OCI-LY7 (cell line): ENCODE results near the gene TTC28. TPM values are rescaled to one million over a fixed set of nuclear protein-coding genes. Genes with fewer than 3 reads are reported as not detected.

Experiments used
- BruUV-seq: library from RNA; stranded (reverse); fragments of 400-500 nt; replicated peaks from 2 replicates; lab custom pipeline; 2021; lab: Mats Ljungman, UMichigan
- CTCF ChIA-PET: fragments of 300-600 bp; sonication (Branson Sonifier 250); formaldehyde crosslinking; loops from one replicate; lab custom pipeline; 2022; ENCODE audit warnings: antibody characterized with exemption; ENCODE audit not compliant: unreplicated experiment; lab: Charles Lee
- POLR2A ChIA-PET: fragments of 300-600 bp; sonication (Branson Sonifier 250); formaldehyde crosslinking; loops from one replicate; lab custom pipeline; 2022; ENCODE audit warnings: antibody characterized with exemption; lab: Charles Lee
- DNase-seq: peaks from one replicate; pipeline ENCODE4 v3.0.0-alpha.2; 2015; ENCODE audit warnings: low spot score
- H2AFZ ChIP-seq: fragments of 200-600 bp; sonication (generic), shearing (Covaris generic); 2 replicates; pipeline ENCODE4 v1.6.1; 2014; ENCODE audit warnings: mild to moderate bottlenecking, antibody characterized with exemption, low read length, moderate library complexity
- H3K27ac ChIP-seq: fragments of 200-600 bp; sonication (generic); 2 replicates; pipeline ENCODE4 v1.5.1; 2014; ENCODE audit warnings: mixed run types, low read depth, mild to moderate bottlenecking, moderate library complexity, low read length, inconsistent platforms; ENCODE audit not compliant: poor library complexity, severe bottlenecking
- H3K36me3 ChIP-seq: fragments of 200-600 bp; sonication (generic); 2 replicates; pipeline ENCODE4 v1.6.1; 2014; ENCODE audit warnings: mild to moderate bottlenecking, antibody characterized with exemption, low read length, moderate library complexity, mixed read lengths; ENCODE audit not compliant: insufficient read depth
- H3K4me1 ChIP-seq: fragments of 200-600 bp; sonication (generic); 2 replicates; pipeline ENCODE4 v1.5.1; 2014; ENCODE audit warnings: mild to moderate bottlenecking, low read length; ENCODE audit not compliant: insufficient read depth, poor library complexity, severe bottlenecking
- H3K4me2 ChIP-seq: fragments of 200-600 bp; sonication (generic); 2 replicates; pipeline ENCODE4 v1.6.1; 2014; ENCODE audit warnings: mild to moderate bottlenecking, low read length
- H3K4me3 ChIP-seq: fragments of 200-600 bp; sonication (generic); 2 replicates; pipeline ENCODE4 v1.5.1; 2014; ENCODE audit warnings: mild to moderate bottlenecking, low read depth, low read length; ENCODE audit not compliant: poor library complexity, severe bottlenecking
- H3K79me2 ChIP-seq: fragments of 200-600 bp; sonication (generic); 2 replicates; pipeline ENCODE4 v1.6.1; 2016; ENCODE audit warnings: low read depth, mild to moderate bottlenecking, low read length, moderate library complexity, mixed read lengths; ENCODE audit not compliant: insufficient read depth
- H3K9me2 ChIP-seq: fragments of 200-600 bp; sonication (generic); 2 replicates; pipeline ENCODE4 v1.6.1; 2016; ENCODE audit warnings: mild to moderate bottlenecking, low read length, mixed read lengths; ENCODE audit not compliant: insufficient read depth
- H3K9me3 ChIP-seq: fragments of 200-600 bp; sonication (generic); 2 replicates; pipeline ENCODE4 v1.6.1; 2014; ENCODE audit warnings: mild to moderate bottlenecking, mixed run types, low read length, mixed read lengths
- H4K20me1 ChIP-seq: fragments of 200-600 bp; sonication (generic); 2 replicates; pipeline ENCODE4 v1.6.1; 2014; ENCODE audit warnings: mild to moderate bottlenecking, antibody characterized with exemption, low read length, moderate library complexity, mixed read lengths; ENCODE audit not compliant: insufficient read depth
- EZH2phosphoT487 ChIP-seq: fragments of 200-600 bp; sonication (generic); IDR thresholded peaks from 2 replicates; pipeline ENCODE4 v1.6.1; 2018; ENCODE audit warnings: low read depth, borderline replicate concordance, mild to moderate bottlenecking, mixed run types, antibody characterized with exemption, low read length, moderate library complexity, mixed read lengths
- intact Hi-C: fragments of 100-400 bp; cut with micrococcal nuclease; formaldehyde crosslinking; loops from one replicate; pipeline ENCODE4 v1.10.0; 2022; ENCODE audit not compliant: unreplicated experiment
- total RNA-seq, 2 experiments: library from RNA; depleted of rRNA in 1 of 2; stranded (reverse); fragments of >200 nt in 1 of 2; shearing (Covaris generic) in 1 of 2; gene quantifications; 2 replicates each; pipeline ENCODE4 v1.2.3, GENCODE V29; 2014 to 2022
- TF ChIP-seq, protein P1 (sequence below): fragments of 200-600 bp; sonication (generic); conservative IDR thresholded peaks from 2 replicates; pipeline ENCODE4 v1.5.1; 2014; ENCODE audit warnings: mild to moderate bottlenecking, antibody characterized with exemption, low read length, moderate library complexity, mixed read lengths

TTC28 gene
- total RNA-seq, 2 experiments from 2014 or later = under 0.01 to 0.55 TPM

- CTCF ChIA-PET = no interaction called here
- intact Hi-C loops = loop anchor here (2.0 to 5.0 kb wide), 2 partner anchors 421 to 573 kb away; no protein-coding TSS in a partner anchor
- POLR2A ChIA-PET = interaction anchor here (1.0 kb wide), 1 partner anchor 32 kb away, joined by 3 read pairs; no protein-coding TSS in a partner anchor
- Histone ChIP-seq H3K79me2 (no peaks in the 10 kb centered on the region), H3K36me3 (no peaks in the 10 kb centered on the region), H3K4me1 (no peaks in the 10 kb centered on the region), H4K20me1 (no peaks in the 10 kb centered on the region), H2AFZ (no peak overlapping the region), H3K9me3 (no peaks in the 10 kb centered on the region), H3K27ac (no peak overlapping the region), H3K9me2 (no peaks in the 10 kb centered on the region), H3K4me2 (no peak overlapping the region), H3K4me3 (no peak overlapping the region)
- DNase-seq = no peak
- no TSS peak for BruUV-seq
- no peak for TF ChIP-seq EZH2phosphoT487
- TF ChIP-seq, protein P1, sequence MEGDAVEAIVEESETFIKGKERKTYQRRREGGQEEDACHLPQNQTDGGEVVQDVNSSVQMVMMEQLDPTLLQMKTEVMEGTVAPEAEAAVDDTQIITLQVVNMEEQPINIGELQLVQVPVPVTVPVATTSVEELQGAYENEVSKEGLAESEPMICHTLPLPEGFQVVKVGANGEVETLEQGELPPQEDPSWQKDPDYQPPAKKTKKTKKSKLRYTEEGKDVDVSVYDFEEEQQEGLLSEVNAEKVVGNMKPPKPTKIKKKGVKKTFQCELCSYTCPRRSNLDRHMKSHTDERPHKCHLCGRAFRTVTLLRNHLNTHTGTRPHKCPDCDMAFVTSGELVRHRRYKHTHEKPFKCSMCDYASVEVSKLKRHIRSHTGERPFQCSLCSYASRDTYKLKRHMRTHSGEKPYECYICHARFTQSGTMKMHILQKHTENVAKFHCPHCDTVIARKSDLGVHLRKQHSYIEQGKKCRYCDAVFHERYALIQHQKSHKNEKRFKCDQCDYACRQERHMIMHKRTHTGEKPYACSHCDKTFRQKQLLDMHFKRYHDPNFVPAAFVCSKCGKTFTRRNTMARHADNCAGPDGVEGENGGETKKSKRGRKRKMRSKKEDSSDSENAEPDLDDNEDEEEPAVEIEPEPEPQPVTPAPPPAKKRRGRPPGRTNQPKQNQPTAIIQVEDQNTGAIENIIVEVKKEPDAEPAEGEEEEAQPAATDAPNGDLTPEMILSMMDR = no peak
Measured at GRCh38 chr22:28021116-28021997, 658.3 kb downstream of the TTC28 start.

DNA sequence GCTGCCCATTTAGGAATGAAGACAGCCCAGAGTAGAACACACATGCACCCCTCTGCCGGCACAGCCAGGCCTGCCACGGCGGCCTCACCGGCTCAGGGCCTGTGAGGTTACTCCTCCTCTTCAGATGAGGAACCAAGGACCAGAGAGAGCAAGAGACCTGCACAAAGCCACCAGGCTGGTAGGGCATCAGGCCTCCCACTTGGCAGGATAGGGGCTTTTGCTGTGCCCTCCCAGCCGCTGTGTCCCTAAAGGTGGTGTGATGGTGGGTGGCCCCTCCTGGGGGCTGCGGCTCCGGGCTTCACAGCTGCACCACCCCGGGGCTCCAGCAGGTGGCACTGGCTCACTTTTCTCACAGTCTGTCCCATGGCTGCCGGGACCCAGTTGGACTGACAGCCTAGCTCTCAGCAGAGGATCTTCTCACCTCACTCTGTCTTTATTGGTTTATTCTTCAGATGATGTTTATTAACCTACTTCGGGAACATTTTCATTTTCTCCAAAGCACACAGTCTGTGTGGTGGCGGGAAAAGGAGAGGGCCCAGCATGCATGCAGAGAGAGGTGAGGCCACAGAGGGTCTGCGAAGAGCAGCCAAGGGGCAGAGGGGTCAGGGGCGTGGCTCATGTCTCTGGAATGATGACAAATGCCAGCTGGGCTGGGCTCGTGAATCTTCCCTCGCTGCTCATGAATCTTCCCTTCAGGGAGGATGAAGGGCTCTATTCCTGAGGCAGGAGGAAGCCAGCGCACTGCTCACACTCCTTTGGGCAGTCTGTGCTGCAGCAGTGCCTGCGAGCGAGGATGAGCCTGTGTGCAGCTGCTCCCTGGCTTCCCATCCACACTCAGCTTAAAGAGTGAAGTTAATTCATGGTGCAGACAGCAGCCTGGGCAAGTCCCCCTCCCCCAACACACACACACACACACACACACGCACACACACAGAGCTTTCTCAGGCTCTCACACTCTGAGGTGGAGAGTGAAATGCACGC lies 659.5 kb downstream of the TTC28 start:
- H3K36me3 ChIP-seq = no peaks in the 10 kb centered on the region
- no peaks in the 10 kb centered on the region for H3K9me2 ChIP-seq
- no peak for TF ChIP-seq EZH2phosphoT487
- TF ChIP-seq, protein P1 = peak; percentile 97
- CTCF ChIA-PET = interaction anchor here (0.5 to 0.6 kb wide), 2 partner anchors 1133 to 1423 kb away, joined by 3 read pairs; no protein-coding TSS in a partner anchor
- BruUV-seq = no TSS peak
- H3K4me3 ChIP-seq = no peak overlapping the region
- no peak overlapping the region for H3K4me2 ChIP-seq
- intact Hi-C loops = loop anchor here (2.0 to 5.0 kb wide), 2 partner anchors 422 to 575 kb away; no protein-coding TSS in a partner anchor
- DNase-seq = peak; percentile 71
- H3K79me2 ChIP-seq = no peaks in the 10 kb centered on the region
- no peak overlapping the region for H3K27ac ChIP-seq
- POLR2A ChIA-PET = interaction anchor here (0.6 to 1.0 kb wide), 2 partner anchors 33 to 807 kb away, joined by 3 read pairs; no protein-coding TSS in a partner anchor
- H3K4me1 ChIP-seq = peaks cover under 1% of the 10 kb centered on the region
- H4K20me1 ChIP-seq = no peaks in the 10 kb centered on the region
- no peak overlapping the region for H2AFZ ChIP-seq
- no peaks in the 10 kb centered on the region for H3K9me3 ChIP-seq
